NCI-H2227 treated with DMSO at 0.1 percent for 48 hours (cell line): ENCODE data around the gene OTUB1.
A peak's percentile ranks its signal among the peaks of the same experiment; 100 is the strongest.
"Not testable (repeated sequence)": the region's sequence is repeated elsewhere in the genome, so short reads cannot be mapped to it uniquely, and the experiment has no call there.

Source experiments
- DNase-seq: peaks from one replicate; lab custom pipeline; 2025; lab: John Stamatoyannopoulos, UW

The OTUB1 gene, protein sequence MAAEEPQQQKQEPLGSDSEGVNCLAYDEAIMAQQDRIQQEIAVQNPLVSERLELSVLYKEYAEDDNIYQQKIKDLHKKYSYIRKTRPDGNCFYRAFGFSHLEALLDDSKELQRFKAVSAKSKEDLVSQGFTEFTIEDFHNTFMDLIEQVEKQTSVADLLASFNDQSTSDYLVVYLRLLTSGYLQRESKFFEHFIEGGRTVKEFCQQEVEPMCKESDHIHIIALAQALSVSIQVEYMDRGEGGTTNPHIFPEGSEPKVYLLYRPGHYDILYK

DNA sequence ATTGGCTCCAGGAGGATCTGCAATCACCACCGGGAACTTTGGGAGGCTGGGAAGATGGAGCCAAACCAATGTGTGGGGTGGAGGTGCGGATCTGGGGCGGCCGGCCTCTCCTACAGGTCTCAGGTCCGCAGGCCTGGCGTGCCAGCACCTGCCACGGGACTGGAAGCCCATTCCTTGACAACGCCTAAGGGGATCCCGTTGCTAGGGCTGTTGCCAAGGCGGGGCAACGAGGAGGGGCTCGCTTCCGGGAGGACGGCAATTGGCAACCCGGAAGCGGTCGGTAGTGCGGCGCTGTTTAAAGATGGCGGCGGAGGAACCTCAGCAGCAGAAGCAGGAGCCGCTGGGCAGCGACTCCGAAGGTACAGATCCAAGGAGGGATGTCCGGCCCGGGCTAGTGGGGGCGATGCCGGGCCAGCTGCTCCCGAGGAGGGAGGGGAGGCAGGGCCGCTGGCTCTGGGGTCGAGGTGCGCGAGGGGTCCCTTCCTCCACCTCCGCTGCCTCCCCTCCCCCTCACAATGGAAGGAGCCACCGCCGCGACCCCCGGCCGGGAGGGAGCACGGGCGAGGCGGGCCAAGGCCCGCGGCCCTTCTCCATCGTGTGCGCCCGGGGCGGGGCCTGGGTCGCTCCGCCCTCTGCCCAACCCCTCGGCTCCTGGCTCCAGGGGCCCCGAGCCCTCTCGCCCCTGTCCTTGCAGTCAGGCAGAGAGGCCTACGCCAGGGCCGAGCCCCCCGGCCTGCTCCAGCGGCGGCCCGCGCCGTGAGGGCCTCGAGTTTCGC is at the start of gene OTUB1:
OTUB1 (plus strand) TSS at position 283 of the 776 bp plus-strand sequence; CDS start at position 302, 19 bp downstream.
- peak; percentile 92 for DNase-seq

DNA sequence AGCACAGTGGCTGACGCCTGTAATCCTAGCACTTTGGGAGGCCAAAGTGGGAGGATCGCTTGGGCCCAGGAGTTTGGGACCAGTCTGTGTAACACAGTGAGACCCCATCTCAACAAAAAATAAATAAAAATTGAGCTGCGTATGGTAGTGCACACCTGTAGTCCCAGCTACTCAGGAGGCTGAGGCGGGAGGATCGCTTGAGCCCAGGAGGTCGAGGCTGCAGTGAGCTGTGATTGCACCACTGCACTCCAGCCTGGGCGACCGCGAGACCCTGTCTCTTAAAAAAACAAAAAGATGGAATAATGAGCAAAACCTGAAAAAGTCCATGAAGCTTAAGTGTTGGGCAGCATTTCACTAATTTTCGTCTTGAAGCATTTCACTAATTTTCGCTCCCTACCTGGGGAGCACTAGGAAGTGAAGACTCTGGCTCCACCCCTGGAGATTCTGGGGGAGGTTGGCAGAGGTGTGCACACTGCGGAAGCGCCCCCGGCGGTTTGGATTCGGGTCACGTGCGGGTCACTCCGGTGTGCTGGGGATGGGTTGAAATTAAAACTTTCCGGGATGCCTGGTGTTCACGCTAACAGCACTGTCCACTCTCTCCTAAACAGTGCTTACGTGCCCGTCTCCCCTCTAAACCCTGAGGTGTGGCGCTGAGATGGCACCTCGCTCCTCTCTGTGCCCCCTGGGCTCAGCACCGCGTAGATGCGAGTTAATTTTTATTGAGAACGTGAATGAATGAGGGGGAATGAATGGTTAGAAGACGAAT is 48.3 kb upstream of the OTUB1 start:
- DNase-seq, result no peak

DNA sequence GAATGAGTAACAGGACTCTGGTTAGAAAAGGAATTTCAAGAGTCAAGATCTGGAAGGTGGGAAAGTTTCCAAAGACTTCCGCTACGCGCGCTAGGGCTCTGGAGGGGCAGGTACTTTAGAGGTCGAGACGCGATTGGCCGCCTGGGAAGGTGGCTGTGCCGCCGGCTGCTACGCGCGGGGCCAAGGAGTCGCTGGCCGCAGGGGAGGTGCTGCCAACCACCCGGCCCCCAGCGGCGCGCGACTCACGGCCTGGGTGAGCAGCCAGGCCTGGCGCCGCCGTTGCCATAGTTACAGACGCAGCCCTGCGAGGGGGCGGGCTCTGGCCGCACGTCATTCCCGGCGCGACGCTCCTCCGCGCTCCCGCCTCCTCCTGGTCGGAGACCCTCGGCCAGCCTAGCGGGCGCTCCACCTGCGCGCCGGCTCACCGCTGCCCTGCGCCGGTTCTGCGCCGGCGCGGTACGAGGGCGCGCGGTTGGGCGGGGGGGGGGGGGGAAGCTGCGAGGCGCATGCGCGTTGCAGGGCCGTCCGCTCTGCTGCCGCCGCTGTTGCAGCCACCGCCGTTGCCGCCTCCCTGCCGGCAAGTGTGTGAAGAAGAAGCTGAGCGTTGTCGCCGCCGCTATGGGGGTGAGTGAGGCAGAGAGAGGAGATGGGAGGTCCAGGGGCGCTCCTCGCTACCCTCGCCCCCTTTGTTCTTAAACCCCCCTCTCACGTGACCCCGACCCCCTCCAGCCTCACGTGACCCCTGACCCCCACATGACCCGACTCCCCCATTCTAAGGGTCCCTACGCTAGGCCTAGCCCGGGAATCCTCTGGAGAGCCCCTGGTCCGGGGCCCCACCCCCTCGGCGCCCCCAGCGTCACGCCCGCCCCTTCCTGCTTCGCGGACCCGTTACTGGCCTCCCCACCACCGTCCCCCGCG is 47.5 kb upstream of the OTUB1 start, which contains the start of gene NAA40:
NAA40 (plus strand) TSS at position 524 of the 918 bp plus-strand sequence; CDS start at position 619, 95 bp downstream.
- DNase-seq, result peak; percentile 92

DNA sequence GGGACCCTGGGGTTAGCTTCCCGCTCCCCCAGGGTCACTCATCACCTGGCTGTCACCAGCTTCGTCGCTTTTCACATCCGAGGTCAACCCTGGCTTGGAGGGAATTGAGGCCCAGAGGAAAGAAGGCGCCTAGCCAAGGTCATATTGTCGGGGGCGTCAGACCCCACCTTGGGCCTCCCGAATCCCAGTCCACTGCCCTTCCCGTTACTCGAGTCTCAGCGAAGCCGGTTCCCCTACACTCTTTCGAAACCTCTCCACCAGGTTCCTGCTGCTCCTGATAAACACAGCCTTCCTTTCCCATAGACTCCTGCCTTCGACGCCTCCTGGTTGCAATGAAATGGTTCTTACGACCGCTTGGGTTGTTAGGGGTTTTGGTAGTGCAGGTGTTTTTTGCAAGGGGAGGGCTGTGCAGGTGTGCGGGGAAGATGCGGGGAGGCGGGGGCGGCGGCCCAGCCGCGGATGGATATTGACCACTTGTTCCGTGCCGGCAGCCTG is 46.8 kb upstream of the OTUB1 start:
- peak; percentile 31 for DNase-seq

DNA sequence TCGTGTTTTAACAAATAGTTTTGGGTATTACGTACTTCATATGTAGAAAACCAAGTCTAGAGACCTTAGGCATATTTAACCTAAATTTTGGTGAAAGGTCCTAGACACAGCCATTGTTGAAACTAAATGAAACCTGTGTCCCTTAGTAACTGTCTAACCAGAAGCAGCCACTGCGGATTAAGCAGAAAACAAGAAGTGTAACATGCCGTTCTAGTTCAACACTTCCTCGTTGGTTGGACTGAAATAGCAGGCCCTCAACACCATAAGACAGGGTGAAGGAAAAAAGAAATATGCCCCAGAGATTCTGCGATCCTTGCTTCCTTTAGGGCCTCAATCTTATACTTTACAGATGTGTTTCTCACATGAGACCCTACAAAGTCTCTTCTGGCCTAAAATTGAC is 45.5 kb upstream of the OTUB1 start:
- no peak for DNase-seq

DNA sequence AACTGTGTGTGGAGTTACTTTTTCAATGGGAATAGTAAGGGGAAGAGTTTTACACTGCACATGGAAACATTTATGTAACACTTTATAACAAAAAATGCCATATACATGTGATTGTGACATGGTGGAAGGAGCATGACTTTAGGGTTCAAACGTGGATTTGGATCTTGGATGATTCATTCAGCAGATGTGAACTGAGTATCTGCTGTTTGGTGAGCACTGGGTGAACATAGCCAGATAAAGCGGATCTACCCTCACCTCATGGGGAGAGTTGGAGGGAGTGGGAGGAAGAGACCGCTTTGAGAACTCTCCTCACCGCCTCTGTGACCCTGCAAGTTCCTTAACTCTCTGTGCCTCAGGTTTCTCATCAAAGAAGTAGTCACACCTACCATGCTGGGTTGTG is 44.3 kb upstream of the OTUB1 start:
- DNase-seq, result no peak

DNA sequence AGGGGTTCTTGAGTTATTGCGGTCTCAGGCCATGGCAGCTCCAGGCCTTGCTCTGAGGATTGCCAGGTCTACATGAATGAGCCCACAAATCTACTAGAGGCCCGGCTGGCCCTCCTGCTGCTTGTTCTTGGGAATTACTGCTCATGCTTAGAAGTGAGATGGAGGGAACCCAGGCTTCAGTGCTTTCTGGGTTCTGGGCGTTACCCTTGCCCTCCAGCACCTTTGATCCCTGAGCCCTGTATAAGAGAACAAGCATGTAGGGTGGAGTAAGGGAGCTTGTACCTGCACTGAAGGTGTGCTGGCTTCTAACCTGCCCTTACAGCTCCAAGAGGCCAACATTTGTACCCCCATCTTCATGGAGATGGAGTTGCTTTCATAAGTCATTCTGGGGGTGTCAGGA is 43.4 kb upstream of the OTUB1 start:
- DNase-seq, result no peak

DNA sequence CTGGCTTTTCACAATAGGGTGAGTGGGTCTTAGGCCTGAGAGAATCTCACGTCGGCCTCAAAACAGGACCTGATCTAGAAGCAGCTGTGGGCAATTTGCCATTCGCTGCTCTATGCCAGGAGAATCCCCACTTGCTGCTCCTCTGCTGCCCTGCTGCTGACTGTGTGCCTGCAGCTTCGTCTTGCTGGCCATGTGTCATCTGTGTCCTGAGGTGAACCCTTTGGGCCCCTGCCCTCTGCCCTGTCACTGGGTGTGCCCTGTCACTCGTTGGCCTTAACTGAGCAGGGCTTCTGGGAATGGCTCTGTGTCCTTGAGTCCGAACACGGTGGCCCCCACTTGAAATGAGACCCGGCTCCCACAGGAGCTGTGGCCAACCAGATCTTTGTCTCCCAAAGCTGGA is 41.3 kb upstream of the OTUB1 start:
- no peak for DNase-seq

DNA sequence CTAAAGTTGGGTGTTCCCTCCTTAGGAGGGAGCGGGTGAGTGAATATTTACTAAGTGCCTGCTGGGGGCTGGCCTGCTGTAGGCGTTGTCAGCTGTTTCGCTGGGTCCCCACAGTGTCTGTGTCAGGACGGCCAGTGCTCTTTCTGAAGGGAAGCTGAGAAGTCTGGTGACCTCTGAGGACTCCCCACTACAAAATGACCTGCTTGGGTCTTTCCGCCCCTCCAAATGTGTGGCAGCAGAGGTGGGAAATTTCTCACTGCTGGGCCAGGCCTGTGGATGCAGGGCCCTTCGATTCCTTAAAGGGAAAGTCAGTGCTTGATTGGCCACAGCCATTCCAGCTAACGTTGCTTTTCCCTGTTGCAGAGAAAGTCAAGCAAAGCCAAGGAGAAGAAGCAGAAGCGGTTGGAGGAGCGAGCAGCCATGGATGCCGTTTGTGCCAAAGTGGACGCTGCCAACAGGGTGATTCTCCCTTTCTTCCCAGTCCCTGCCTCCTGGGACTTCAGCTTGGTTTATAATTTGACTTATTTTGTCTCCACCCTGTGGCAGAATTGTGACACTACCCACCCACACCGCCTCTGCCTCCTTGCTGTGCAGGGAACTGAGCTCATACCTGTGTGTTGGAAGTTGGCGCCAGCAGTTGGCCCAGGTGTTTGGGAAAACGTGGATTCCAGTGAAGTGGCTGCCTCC is 40.6 kb upstream of the OTUB1 start:
- DNase-seq, result peak; percentile 64

DNA sequence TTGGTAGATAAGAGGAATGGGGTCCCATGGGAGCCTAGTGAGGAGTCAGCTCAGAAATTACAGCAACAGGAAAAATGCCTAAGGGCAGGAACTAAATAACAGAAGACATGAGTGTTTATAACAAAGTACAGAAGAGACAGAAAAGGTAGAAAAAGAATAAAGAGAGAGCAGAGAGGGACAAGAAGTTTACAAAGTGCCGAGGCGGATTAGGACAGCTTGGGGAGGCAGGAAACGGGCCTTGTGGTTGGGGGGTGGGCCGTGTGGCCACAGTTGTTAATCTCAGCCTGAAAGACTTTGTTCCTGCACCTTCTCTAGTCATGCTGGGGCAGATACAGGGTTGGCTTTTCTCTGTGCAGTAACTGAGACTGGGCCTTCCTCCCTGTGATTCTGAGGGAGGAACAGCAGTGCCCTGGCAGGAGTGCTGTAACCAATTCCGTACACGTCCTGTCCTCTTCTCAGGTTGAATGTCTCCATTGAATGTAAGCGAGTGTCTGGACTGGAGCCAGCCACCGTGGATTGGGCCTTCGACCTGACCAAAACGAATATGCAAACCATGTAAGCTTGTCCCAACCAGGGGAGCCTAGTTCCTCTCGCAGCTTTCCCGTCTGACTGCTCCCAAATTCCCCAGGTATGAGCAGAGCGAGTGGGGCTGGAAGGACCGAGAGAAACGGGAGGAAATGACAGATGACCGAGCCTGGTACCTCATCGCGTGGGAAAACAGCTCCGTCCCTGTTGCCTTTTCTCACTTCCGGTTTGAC is 34.3 kb upstream of the OTUB1 start:
- DNase-seq, result no peak

DNA sequence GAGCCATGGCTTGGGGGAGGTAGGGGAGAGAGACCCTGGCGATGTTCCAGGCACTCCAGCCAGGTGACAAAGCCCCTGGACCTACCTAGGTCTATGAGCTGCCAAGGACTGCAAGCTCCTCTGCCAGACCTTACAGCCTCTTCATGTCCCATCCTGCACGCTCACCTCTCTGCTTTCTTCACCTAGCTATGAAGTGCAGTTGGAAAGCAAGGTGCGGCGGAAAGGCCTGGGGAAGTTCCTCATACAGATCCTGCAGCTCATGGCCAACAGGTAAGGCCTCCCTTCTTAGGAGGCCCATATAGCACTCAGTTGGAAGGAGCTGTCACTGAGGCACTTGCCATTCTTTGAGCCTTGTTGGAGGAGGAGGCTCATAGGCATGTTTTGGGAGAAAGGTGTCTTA is 33.7 kb upstream of the OTUB1 start:
- DNase-seq, result no peak

DNA sequence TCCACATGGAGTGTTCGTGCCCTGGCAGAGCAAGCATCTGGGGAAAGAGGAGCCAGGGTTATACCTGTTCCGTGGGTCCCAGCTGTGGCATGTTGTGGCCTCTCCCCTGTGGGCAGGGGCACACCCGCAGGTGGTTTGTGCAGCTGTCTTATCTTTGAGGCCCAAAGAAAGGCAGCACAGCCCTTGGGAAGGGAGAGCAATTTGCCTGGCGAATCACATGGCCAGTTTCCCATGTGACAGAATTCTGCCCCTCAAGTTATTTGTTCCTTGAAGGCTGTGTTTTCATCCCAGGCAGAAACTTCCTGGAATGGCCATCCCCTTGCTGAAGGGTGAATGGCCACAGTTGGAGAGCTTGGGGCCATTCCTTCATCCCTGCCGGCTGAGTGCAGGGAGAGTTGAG is 28.2 kb upstream of the OTUB1 start:
- DNase-seq, result no peak

DNA sequence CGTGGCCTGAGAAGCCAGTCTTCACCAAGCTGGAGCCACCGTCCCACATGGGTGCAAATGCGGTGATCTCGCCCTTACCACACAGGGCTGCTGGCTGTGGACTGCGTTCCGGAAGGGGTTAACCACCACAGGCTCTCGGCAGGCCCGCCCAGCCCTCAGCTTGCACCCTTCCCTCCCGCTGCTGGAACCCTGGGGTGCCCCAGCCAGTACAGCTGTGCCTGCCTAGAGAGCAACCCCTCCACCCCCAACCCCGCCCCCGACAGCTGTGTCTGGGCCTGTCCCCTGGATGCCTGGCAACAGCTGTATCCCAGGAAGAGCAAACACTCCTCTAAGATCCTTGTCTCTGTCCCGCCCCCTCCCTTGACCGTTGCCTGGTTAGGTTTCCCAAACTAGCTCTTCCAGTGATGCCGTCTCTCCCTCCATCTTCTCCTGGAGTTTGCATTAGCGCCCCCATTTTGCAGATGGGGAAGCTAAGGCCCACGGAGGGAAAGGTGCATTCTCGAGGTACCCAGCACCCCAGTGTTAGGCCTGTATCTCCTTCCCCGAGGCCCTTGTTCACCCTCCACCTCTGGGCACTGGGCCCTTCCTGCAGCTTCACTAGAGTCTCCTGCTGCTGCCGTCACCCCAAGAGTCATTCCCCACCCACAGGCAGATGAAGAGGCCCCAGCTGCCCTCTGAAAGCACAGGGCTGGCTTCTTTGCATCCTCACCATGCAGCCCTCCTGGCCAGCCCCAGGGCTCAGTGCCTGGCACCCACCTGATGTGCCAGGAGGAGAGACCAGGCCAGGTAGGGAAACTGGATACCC is 24.4 kb upstream of the OTUB1 start:
- DNase-seq, result peak; percentile 17

DNA sequence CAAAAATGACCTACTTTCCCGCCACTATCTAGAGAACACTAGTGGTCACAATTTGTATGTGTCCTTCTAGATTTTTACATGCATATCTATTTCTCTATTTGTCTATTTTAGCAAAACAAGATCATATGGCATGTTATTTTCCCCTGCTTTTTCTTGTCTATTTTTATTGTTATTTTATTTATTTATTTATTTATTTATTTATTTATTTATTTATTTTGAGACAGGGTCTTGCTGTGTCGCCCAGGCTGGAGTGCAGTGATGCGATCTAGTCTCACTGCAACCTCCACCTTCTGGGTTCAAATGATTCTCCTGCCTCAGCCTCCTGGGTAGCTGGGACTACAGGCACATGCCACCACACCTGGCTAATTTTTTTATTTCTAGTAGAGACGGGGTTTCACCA is 22.3 kb upstream of the OTUB1 start:
- not testable (repeated sequence) for DNase-seq

DNA sequence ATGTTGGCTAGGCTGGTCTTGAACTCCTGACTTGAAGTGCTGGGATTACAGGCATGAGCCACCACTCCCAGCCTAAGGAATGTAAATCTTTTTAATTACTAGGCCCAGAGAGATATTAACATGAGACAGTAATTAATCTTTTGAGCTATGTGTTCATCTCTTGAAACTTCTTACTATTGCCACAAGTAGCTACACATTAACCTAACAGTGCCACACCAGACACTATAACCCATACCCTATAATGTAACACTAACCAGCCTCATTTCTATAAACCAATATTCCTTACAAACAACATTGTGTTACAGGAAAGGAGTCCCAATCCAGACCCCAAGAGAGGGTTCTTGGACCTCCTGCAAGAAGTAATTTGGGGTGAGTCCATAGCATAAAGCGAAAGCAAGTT is 19.8 kb upstream of the OTUB1 start:
- DNase-seq, result no peak

DNA sequence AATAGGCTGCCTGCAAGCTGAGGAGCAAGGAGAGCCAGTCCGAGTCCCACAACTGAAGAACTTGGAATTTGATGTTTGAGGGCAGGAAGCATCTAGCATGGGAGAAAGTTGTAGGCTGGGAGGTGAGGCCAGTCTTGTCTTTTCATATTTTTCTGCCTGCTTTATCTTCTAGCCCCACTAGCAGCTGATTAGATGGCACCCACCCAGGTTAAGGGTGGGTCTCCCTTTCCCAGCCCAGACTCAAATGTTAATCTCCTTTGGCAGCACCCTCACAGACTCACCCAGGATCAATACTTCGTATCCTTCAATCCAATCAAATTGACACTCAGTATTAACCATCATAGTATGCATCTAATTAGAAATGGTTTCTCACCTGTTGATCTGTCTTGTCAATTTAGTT is 16.8 kb upstream of the OTUB1 start:
- DNase-seq, result no peak

DNA sequence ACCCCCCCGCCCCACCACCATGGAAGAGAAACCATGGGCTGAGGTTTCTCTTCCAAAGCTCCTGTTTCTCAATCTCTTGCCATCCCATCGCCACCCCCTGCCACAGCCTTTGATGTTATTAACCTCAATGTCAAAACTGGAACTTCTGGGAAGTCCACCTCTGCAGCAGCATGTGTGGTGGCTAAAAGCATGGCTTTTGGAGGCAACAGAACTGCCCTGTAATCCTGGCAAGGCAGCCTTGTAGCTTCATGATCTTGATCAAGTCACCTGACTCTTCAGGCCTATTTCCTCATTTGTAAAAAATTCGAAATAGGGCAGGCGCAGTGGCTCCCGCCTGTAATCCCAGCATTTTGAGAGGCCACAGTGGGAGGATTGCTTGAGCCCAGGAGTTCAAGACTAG is 15.3 kb upstream of the OTUB1 start:
- no peak for DNase-seq

DNA sequence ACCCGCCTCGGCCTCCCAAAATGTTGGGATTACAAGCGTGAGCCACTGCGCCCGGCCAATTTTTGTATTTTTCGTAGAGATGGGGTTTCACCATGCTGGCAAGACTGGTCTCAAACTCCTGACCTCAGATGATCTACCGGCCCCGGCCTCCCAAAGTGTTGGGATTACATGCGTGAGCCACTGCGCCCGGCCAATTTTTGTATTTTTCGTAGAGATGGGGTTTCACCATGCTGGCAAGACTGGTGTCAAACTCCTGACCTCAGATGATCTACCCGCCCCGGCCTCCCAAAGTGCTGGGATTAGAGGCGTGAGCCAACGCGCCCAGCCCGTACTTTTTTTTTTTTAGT is 12.4 kb upstream of the OTUB1 start:
- DNase-seq, result not testable (repeated sequence)
